Peyer's patch (tissue), 4 donors: ENCODE results near the gene ITGA11.

Source experiments
- CTCF ChIP-seq, 6 experiments: fragments of 450-650 bp in 4 of 6; fragments of 200-600 bp in 2 of 6; sonication (generic) in 1 of 6; IDR thresholded peaks; one replicate each; pipeline ENCODE4 v1.5.1; 2017 to 2019; ENCODE audit warnings: antibody characterized with exemption in 6 of 6, mild to moderate bottlenecking in 3 of 6, moderate library complexity in 1 of 6
- POLR2A ChIP-seq, 2 donors: fragments of 450-650 bp; IDR thresholded peaks; one replicate each; pipeline ENCODE4 v1.5.1; 2017; ENCODE audit warnings: antibody characterized with exemption in 2 of 2, mild to moderate bottlenecking in 2 of 2, moderate library complexity in 2 of 2

GRCh38 chr15:68339481-68339880, 92.5 kb downstream of the ITGA11 start:
- TF ChIP-seq CTCF (IDR thresholded peaks at IDR 0.05) (no peak), POLR2A (IDR thresholded peaks at IDR 0.05) (no peak)
